GM12892 (cell line): Measurements from ENCODE around the gene RPS3.

Experiments used
- POLR2A ChIP-seq: IDR thresholded peaks from 2 replicates; pipeline ENCODE4 v1.6.1; 2011; ENCODE audit warnings: low read depth, low read length, control low read depth
- TAF1 ChIP-seq: IDR thresholded peaks from 2 replicates; pipeline ENCODE4 v1.6.1; 2011; ENCODE audit warnings: low read depth, mild to moderate bottlenecking, control low read depth, low read length, borderline replicate concordance

- TF ChIP-seq POLR2A = no peak
- TF ChIP-seq TAF1 = no peak
Measured at GRCh38 chr11:75434886-75435570, 35.7 kb downstream of the RPS3 start.
